Measurements from ENCODE around the gene CD7. TPM values are rescaled to one million over a fixed set of nuclear protein-coding genes. Genes with fewer than 3 reads are reported as not detected.

Gene CD7
- total and polyA plus RNA-seq, 2 donors from 2014 or later: 1.0 to 9.2 TPM

GRCh38 chr17:82274134-82275020, 43.0 kb downstream of the CD7 start:
- Histone ChIP-seq H3K9ac (ENCODE audit: low read length in 3 of 3) (peak overlapping the region in 2 of 3 donors; percentile 54 to 69), H3K4me1 (ENCODE audit: control insufficient read depth in 2 of 3, insufficient read depth in 2 of 3, low read depth in 1 of 3, low read length in 3 of 3) (peaks cover 0 to 27% (median 17%) of the 10 kb centered on the region in 3 donors), H3K36me3 (ENCODE audit: control insufficient read depth in 2 of 3, insufficient read depth in 3 of 3, low read length in 3 of 3) (peaks cover 0 to 6% (median 5%) of the 10 kb centered on the region in 3 donors), H3K4me3 (ENCODE audit: low read length in 3 of 3) (peak overlapping the region; percentile 48 to 76 (median 50)), H3K27ac (ENCODE audit: low read depth in 2 of 2, low read length in 2 of 2) (peak overlapping the region; percentile 11 to 96), H3K27me3 (ENCODE audit: control insufficient read depth, insufficient read depth, low read length) (no peaks in the 10 kb centered on the region), H3K9me3 (ENCODE audit: control insufficient read depth in 2 of 3, insufficient read depth in 1 of 3, low read length in 3 of 3) (no peaks in the 10 kb centered on the region)
- TF ChIP-seq CTCF (IDR thresholded peaks at IDR 0.05; ENCODE audit: borderline replicate concordance, extremely low read depth, insufficient read depth): no peak
- intact Hi-C loops (cut with DNase I): no loop called here
- no peak for FAIRE-seq
- peak in 3 of 5 donors; percentile 20 to 69 (median 63) for DNase-seq

- H3K27me3 ChIP-seq (ENCODE audit: control insufficient read depth, insufficient read depth, low read length): no peaks in the 10 kb centered on the region
- intact Hi-C loops (cut with DNase I): no loop called here
- H3K36me3 ChIP-seq (ENCODE audit: control insufficient read depth in 2 of 3, insufficient read depth in 3 of 3, low read length in 3 of 3): peaks cover 0 to 6% (median 5%) of the 10 kb centered on the region in 3 donors
- DNase-seq (peak; percentile 92 to 96 (median 95)), FAIRE-seq (no peak)
- peak within 1 kb of the TSS; percentile 57 to 70 (median 69) for H3K9ac ChIP-seq (ENCODE audit: low read length in 3 of 3)
- H3K4me1 ChIP-seq (ENCODE audit: control insufficient read depth in 2 of 3, insufficient read depth in 2 of 3, low read depth in 1 of 3, low read length in 3 of 3): peaks cover 0 to 29% (median 24%) of the 10 kb centered on the region in 3 donors
- TF ChIP-seq CTCF (IDR thresholded peaks at IDR 0.05; ENCODE audit: borderline replicate concordance, extremely low read depth, insufficient read depth): no peak
- peak within 1 kb of the TSS; percentile 74 to 76 (median 76) for H3K4me3 ChIP-seq (ENCODE audit: low read length in 3 of 3)
- peak within 1 kb of the TSS; percentile 94 to 96 for H3K27ac ChIP-seq (ENCODE audit: low read depth in 2 of 2, low read length in 2 of 2)
- no peaks in the 10 kb centered on the region for H3K9me3 ChIP-seq (ENCODE audit: control insufficient read depth in 2 of 3, insufficient read depth in 1 of 3, low read length in 3 of 3)
Measured at GRCh38 chr17:82273327-82274133, 43.9 kb downstream of the CD7 start, which contains the start of gene CSNK1D. TSS of gene CSNK1D (minus strand) at chr17:82273700. CDS start at chr17:82273381, 319 bp downstream.

GRCh38 chr17:82272495-82273326, 44.7 kb downstream of the CD7 start:
- DNase-seq (peak in 4 of 5 donors; percentile 34 to 90 (median 61)), FAIRE-seq (no peak)
- H3K27me3 ChIP-seq (ENCODE audit: control insufficient read depth, insufficient read depth, low read length): no peaks in the 10 kb centered on the region
- H3K9me3 ChIP-seq (ENCODE audit: control insufficient read depth in 2 of 3, insufficient read depth in 1 of 3, low read length in 3 of 3): no peaks in the 10 kb centered on the region
- peaks cover 0 to 6% (median 5%) of the 10 kb centered on the region in 3 donors for H3K36me3 ChIP-seq (ENCODE audit: control insufficient read depth in 2 of 3, insufficient read depth in 3 of 3, low read length in 3 of 3)
- intact Hi-C loops (cut with DNase I): no loop called here
- H3K4me1 ChIP-seq (ENCODE audit: control insufficient read depth in 2 of 3, insufficient read depth in 2 of 3, low read depth in 1 of 3, low read length in 3 of 3): peaks cover 0 to 37% (median 33%) of the 10 kb centered on the region in 3 donors
- peak overlapping the region; percentile 94 to 96 for H3K27ac ChIP-seq (ENCODE audit: low read depth in 2 of 2, low read length in 2 of 2)
- no peak for TF ChIP-seq CTCF (IDR thresholded peaks at IDR 0.05; ENCODE audit: borderline replicate concordance, extremely low read depth, insufficient read depth)
- peak overlapping the region; percentile 74 to 76 (median 76) for H3K4me3 ChIP-seq (ENCODE audit: low read length in 3 of 3)
- peak overlapping the region; percentile 57 to 70 (median 67) for H3K9ac ChIP-seq (ENCODE audit: low read length in 3 of 3)
